ENCODE data around the gene SCGB1C2. TPM values are rescaled to one million over a fixed set of nuclear protein-coding genes. Genes with fewer than 3 reads are reported as not detected.

The SCGB1C2 gene
- total RNA-seq, 1 experiment from 2014 or later = not detected

Other genes with a start within 250 kb of the SCGB1C2 start
- gene DOC2B, start 44.1 kb downstream of the SCGB1C2 start, total RNA-seq (2014; rRNA removed; shearing (Covaris generic)) = 0.04 and 1.1 TPM in 2 replicates
- gene RPH3AL, start 215.2 kb downstream of the SCGB1C2 start, total RNA-seq (2014; rRNA removed; shearing (Covaris generic)) = 1.3 and 2.8 TPM in 2 replicates